Stimulated activated naive CD8-positive, alpha-beta T cell treated with anti-CD3 and anti-CD28 coated beads, Interleukin-15, amount 100 ng/mL, for 72 hours (primary cell): ENCODE data around the gene SMIM36.
"Not testable (repeated sequence)": the region's sequence is repeated elsewhere in the genome, so short reads cannot be mapped to it uniquely, and the experiment has no call there.

Experiments used
- ATAC-seq: fragments of 150-1000 bp; cut with Tn5 transposase; 2 replicates; pipeline ENCODE4 v1.10.0; 2021; ENCODE audit warnings: mild to moderate bottlenecking, moderate library complexity
- DNase-seq, 2 donors: peaks; one replicate each; pipeline ENCODE4 v3.0.0; 2021 to 2022
- H3K27ac Mint-ChIP-seq, 2 donors: one replicate each; pipeline ENCODE4 v1.8.0; 2022; ENCODE audit warnings: mild to moderate bottlenecking in 2 of 2, mixed read lengths in 2 of 2, moderate library complexity in 2 of 2
- H3K27me3 Mint-ChIP-seq: one replicate; pipeline ENCODE4 v1.8.0; 2022; ENCODE audit warnings: mixed read lengths
- H3K4me1 Mint-ChIP-seq: one replicate; pipeline ENCODE4 v1.8.0; 2022; ENCODE audit warnings: mild to moderate bottlenecking, mixed read lengths
- H3K4me3 Mint-ChIP-seq, 2 donors: one replicate each; pipeline ENCODE4 v1.8.0; 2022; ENCODE audit warnings: mild to moderate bottlenecking in 2 of 2, mixed read lengths in 2 of 2, moderate library complexity in 1 of 2
- H3K9me3 Mint-ChIP-seq, 2 donors: one replicate each; pipeline ENCODE4 v1.8.0; 2022; ENCODE audit warnings: mixed read lengths in 2 of 2

Gene SMIM36

GRCh38 chr17:55451758-55452138 is 59.5 kb downstream of the SMIM36 start:
- Mint-ChIP-seq H3K4me3 (no peak overlapping the region), H3K4me1 (peaks cover 8% of the 10 kb centered on the region), H3K9me3 (no peaks in the 10 kb centered on the region), H3K27ac (peak overlapping the region in 1 of 2 donors; percentile 48), H3K27me3 (peaks cover 14% of the 10 kb centered on the region)
- ATAC-seq: no peak
- no peak for DNase-seq

- Mint-ChIP-seq H3K27ac (peak overlapping the region in 1 of 2 donors; percentile 87), H3K27me3 (peaks cover 14% of the 10 kb centered on the region), H3K4me1 (peaks cover 8% of the 10 kb centered on the region), H3K4me3 (no peak overlapping the region), H3K9me3 (no peaks in the 10 kb centered on the region)
- no peak for DNase-seq
- ATAC-seq: no peak
Measured at GRCh38 chr17:55451203-55451641, 60.0 kb downstream of the SMIM36 start.

- Mint-ChIP-seq H3K9me3 (no peaks in the 10 kb centered on the region), H3K4me1 (peaks cover 8% of the 10 kb centered on the region), H3K4me3 (no peak overlapping the region), H3K27me3 (peaks cover 14% of the 10 kb centered on the region), H3K27ac (no peak overlapping the region)
- DNase-seq: no peak
- ATAC-seq: no peak
Measured at GRCh38 chr17:55450232-55450825, 60.9 kb downstream of the SMIM36 start.

GRCh38 chr17:55448681-55449080 is 62.6 kb downstream of the SMIM36 start:
- no peak overlapping the region for H3K27ac Mint-ChIP-seq
- DNase-seq (no peak), ATAC-seq (no peak)
- H3K4me3 Mint-ChIP-seq: no peak overlapping the region
- H3K9me3 Mint-ChIP-seq: no peaks in the 10 kb centered on the region
- H3K27me3 Mint-ChIP-seq: peaks cover 10% of the 10 kb centered on the region
- peaks cover 8% of the 10 kb centered on the region for H3K4me1 Mint-ChIP-seq

- H3K27me3 Mint-ChIP-seq: peaks cover 8% of the 10 kb centered on the region
- ATAC-seq (no peak), DNase-seq (no peak)
- no peaks in the 10 kb centered on the region for H3K9me3 Mint-ChIP-seq
- no peak overlapping the region for H3K4me3 Mint-ChIP-seq
- H3K4me1 Mint-ChIP-seq: no peaks in the 10 kb centered on the region
- no peak overlapping the region for H3K27ac Mint-ChIP-seq
Measured at GRCh38 chr17:55446581-55447205, 64.6 kb downstream of the SMIM36 start.

GRCh38 chr17:55446004-55446403 is 65.2 kb downstream of the SMIM36 start:
- ATAC-seq, H3K9me3 Mint-ChIP-seq, H3K27me3 Mint-ChIP-seq: not testable (repeated sequence)

GRCh38 chr17:55444471-55445441 is 66.5 kb downstream of the SMIM36 start:
- no peak for DNase-seq
- no peaks in the 10 kb centered on the region for H3K9me3 Mint-ChIP-seq
- no peaks in the 10 kb centered on the region for H3K4me1 Mint-ChIP-seq
- no peak overlapping the region for H3K4me3 Mint-ChIP-seq
- no peak for ATAC-seq
- H3K27ac Mint-ChIP-seq: no peak overlapping the region
- H3K27me3 Mint-ChIP-seq: peaks cover 5% of the 10 kb centered on the region

More at GRCh38 chr17:55446004-55446403, 65.2 kb downstream of the SMIM36 start:
- H3K4me1 Mint-ChIP-seq, DNase-seq, H3K27ac Mint-ChIP-seq, H3K4me3 Mint-ChIP-seq: not testable (repeated sequence)

GRCh38 chr17:55443904-55444303 is 67.3 kb downstream of the SMIM36 start:
- ATAC-seq: no peak
- Mint-ChIP-seq H3K9me3 (no peaks in the 10 kb centered on the region), H3K4me1 (no peaks in the 10 kb centered on the region), H3K4me3 (no peak overlapping the region), H3K27me3 (no peaks in the 10 kb centered on the region), H3K27ac (no peak overlapping the region)
- no peak for DNase-seq

- ATAC-seq: no peak
- DNase-seq: no peak
- Mint-ChIP-seq H3K4me1 (no peaks in the 10 kb centered on the region), H3K27ac (no peak overlapping the region), H3K4me3 (no peak overlapping the region), H3K27me3 (peaks cover 4% of the 10 kb centered on the region), H3K9me3 (no peaks in the 10 kb centered on the region)
Measured at GRCh38 chr17:55442953-55443683, 68.1 kb downstream of the SMIM36 start.

- DNase-seq (no peak), ATAC-seq (no peak)
- H3K4me3 Mint-ChIP-seq: no peak overlapping the region
Measured at GRCh38 chr17:55442462-55442861, 68.8 kb downstream of the SMIM36 start.

GRCh38 chr17:55441544-55441943 is 69.7 kb downstream of the SMIM36 start:
- Mint-ChIP-seq H3K4me3 (no peak overlapping the region), H3K4me1 (peaks cover 13% of the 10 kb centered on the region), H3K27ac (no peak overlapping the region), H3K27me3 (peaks cover 18% of the 10 kb centered on the region), H3K9me3 (no peaks in the 10 kb centered on the region)
- ATAC-seq: peak; percentile 78
- DNase-seq: no peak

More at GRCh38 chr17:55442462-55442861, 68.8 kb downstream of the SMIM36 start:
- H3K4me1 Mint-ChIP-seq: peaks cover 4% of the 10 kb centered on the region
- H3K27me3 Mint-ChIP-seq: peaks cover 10% of the 10 kb centered on the region
- H3K27ac Mint-ChIP-seq: no peak overlapping the region
- no peaks in the 10 kb centered on the region for H3K9me3 Mint-ChIP-seq

GRCh38 chr17:55440391-55440790 is 70.9 kb downstream of the SMIM36 start:
- no peak overlapping the region for H3K27ac Mint-ChIP-seq
- ATAC-seq (no peak), DNase-seq (no peak)
- no peaks in the 10 kb centered on the region for H3K9me3 Mint-ChIP-seq
- H3K4me3 Mint-ChIP-seq: no peak overlapping the region
- H3K4me1 Mint-ChIP-seq: peaks cover 16% of the 10 kb centered on the region
- peaks cover 18% of the 10 kb centered on the region for H3K27me3 Mint-ChIP-seq

- ATAC-seq (no peak), DNase-seq (no peak)
- Mint-ChIP-seq H3K4me1 (peaks cover 47% of the 10 kb centered on the region), H3K27ac (no peak overlapping the region), H3K9me3 (no peaks in the 10 kb centered on the region), H3K27me3 (peaks cover 18% of the 10 kb centered on the region), H3K4me3 (no peak overlapping the region)
Measured at GRCh38 chr17:55437159-55437605, 74.1 kb downstream of the SMIM36 start.

GRCh38 chr17:55436224-55437158 is 74.8 kb downstream of the SMIM36 start:
- H3K27ac Mint-ChIP-seq: no peak overlapping the region
- ATAC-seq (no peak), DNase-seq (no peak)
- H3K4me3 Mint-ChIP-seq: no peak overlapping the region
- H3K9me3 Mint-ChIP-seq: no peaks in the 10 kb centered on the region
- H3K4me1 Mint-ChIP-seq: peaks cover 54% of the 10 kb centered on the region
- H3K27me3 Mint-ChIP-seq: peaks cover 18% of the 10 kb centered on the region
